GM23338 (cell line): Measurements from ENCODE around the gene RNF214. TPM values are rescaled to one million over a fixed set of nuclear protein-coding genes. Genes with fewer than 3 reads are reported as not detected.

Experiments
- ATAC-seq: fragments of 200-7000 bp; cut with Tn5 transposase; 3 replicates; pipeline ENCODE4 v1.9.1; 2020
- DNase-seq: peaks from one replicate; pipeline ENCODE4 v3.0.0-alpha.2; 2015; ENCODE audit warnings: low spot score
- H2AFZ ChIP-seq: fragments of 200-600 bp; sonication (generic); 2 replicates; pipeline ENCODE4 v1.8.0; 2016; ENCODE audit warnings: antibody characterized with exemption, mild to moderate bottlenecking, moderate library complexity
- H3F3A ChIP-seq: fragments of 200-600 bp; sonication (generic); replicated peaks from 2 replicates; pipeline ENCODE4 v1.8.0; 2017; ENCODE audit warnings: antibody characterized with exemption, mixed run types, low read depth
- H3K27ac ChIP-seq: fragments of 200-600 bp; sonication (generic); 2 replicates; pipeline ENCODE4 v1.6.1; 2016; ENCODE audit warnings: low read depth
- H3K27me3 ChIP-seq: fragments of 200-600 bp; sonication (generic); 2 replicates; pipeline ENCODE4 v1.8.0; 2016; ENCODE audit warnings: mild to moderate bottlenecking, mixed run types, moderate library complexity; ENCODE audit not compliant: insufficient read depth
- H3K36me3 ChIP-seq: fragments of 200-600 bp; sonication (generic); 2 replicates; pipeline ENCODE4 v1.8.0; 2016; ENCODE audit warnings: mild to moderate bottlenecking; ENCODE audit not compliant: insufficient read depth
- H3K4me1 ChIP-seq: fragments of 200-600 bp; sonication (generic); 2 replicates; pipeline ENCODE4 v1.8.0; 2016; ENCODE audit warnings: mild to moderate bottlenecking, moderate library complexity; ENCODE audit not compliant: insufficient read depth
- H3K4me2 ChIP-seq: fragments of 200-600 bp; sonication (generic); 2 replicates; pipeline ENCODE4 v1.7.1; 2017; ENCODE audit warnings: mixed run types
- H3K4me3 ChIP-seq: fragments of 200-600 bp; sonication (generic); 2 replicates; pipeline ENCODE4 v1.6.1; 2016; ENCODE audit warnings: mixed run types
- H3K79me2 ChIP-seq: fragments of 200-600 bp; sonication (generic); replicated peaks from 2 replicates; pipeline ENCODE4 v1.8.0; 2017; ENCODE audit warnings: mild to moderate bottlenecking; ENCODE audit not compliant: insufficient read depth
- H3K9me2 ChIP-seq: fragments of 200-600 bp; sonication (generic); 2 replicates; pipeline ENCODE4 v1.8.0; 2017; ENCODE audit not compliant: insufficient read depth
- H4K20me1 ChIP-seq: fragments of 200-600 bp; sonication (generic); replicated peaks from 2 replicates; pipeline ENCODE4 v1.8.0; 2017; ENCODE audit warnings: mild to moderate bottlenecking; ENCODE audit not compliant: insufficient read depth
- H3K27ac Mint-ChIP-seq: 2 replicates; pipeline ENCODE4 v1.8.0; 2020; ENCODE audit warnings: inconsistent platforms, mild to moderate bottlenecking, moderate library complexity, mixed read lengths
- H3K27me3 Mint-ChIP-seq: 3 replicates; pipeline ENCODE4 v1.8.0; 2022; ENCODE audit warnings: low read depth, mild to moderate bottlenecking, moderate library complexity, mixed read lengths, inconsistent platforms; ENCODE audit not compliant: insufficient read depth, poor library complexity
- H3K36me3 Mint-ChIP-seq: 3 replicates; pipeline ENCODE4 v1.8.0; 2021; ENCODE audit warnings: low read depth, mild to moderate bottlenecking, inconsistent platforms, moderate library complexity, mixed read lengths
- H3K4me1 Mint-ChIP-seq: 3 replicates; pipeline ENCODE4 v1.8.0; 2020; ENCODE audit warnings: mild to moderate bottlenecking, inconsistent platforms, mixed read lengths
- H3K4me3 Mint-ChIP-seq: 3 replicates; pipeline ENCODE4 v1.8.0; 2021; ENCODE audit warnings: moderate library complexity, mild to moderate bottlenecking, inconsistent platforms, mixed read lengths
- H3K9me3 Mint-ChIP-seq: 3 replicates; pipeline ENCODE4 v1.8.0; 2020; ENCODE audit warnings: moderate library complexity, mild to moderate bottlenecking, inconsistent platforms, mixed read lengths
- CREB1 ChIP-seq: fragments of 250-450 bp; sonication (Bioruptor Pico); IDR thresholded peaks from 2 replicates; pipeline ENCODE4 v1.5.0; 2020; ENCODE audit warnings: low read depth, mild to moderate bottlenecking, moderate library complexity
- EZH2 ChIP-seq: fragments of 200-600 bp; sonication (generic); IDR thresholded peaks from one replicate; pipeline ENCODE4 v1.8.0; 2017; ENCODE audit warnings: antibody characterized with exemption, mild to moderate bottlenecking, low read depth; ENCODE audit not compliant: unreplicated experiment
- EZH2phosphoT487 ChIP-seq: fragments of 200-600 bp; sonication (generic); IDR thresholded peaks from one replicate; pipeline ENCODE4 v1.8.1; 2018; ENCODE audit warnings: antibody characterized with exemption; ENCODE audit not compliant: unreplicated experiment
- JUNB ChIP-seq: IDR thresholded peaks from one replicate; pipeline ENCODE4 v1.6.1; 2016; ENCODE audit warnings: antibody characterized with exemption; ENCODE audit not compliant: unreplicated experiment
- NANOG ChIP-seq: IDR thresholded peaks from 2 replicates; pipeline ENCODE4 v1.6.1; 2016; ENCODE audit warnings: antibody characterized with exemption, borderline replicate concordance
- POLR2AphosphoS5 ChIP-seq: IDR thresholded peaks from 2 replicates; pipeline ENCODE4 v1.6.1; 2016; ENCODE audit warnings: antibody characterized with exemption, low read depth
- STAT1 ChIP-seq: IDR thresholded peaks from one replicate; pipeline ENCODE4 v1.6.1; 2016; ENCODE audit warnings: antibody characterized with exemption; ENCODE audit not compliant: unreplicated experiment
- ZNF114 ChIP-seq: fragments of 250-450 bp; sonication (Bioruptor Pico); IDR thresholded peaks from 2 replicates; pipeline ENCODE4 v1.5.0; 2020; ENCODE audit warnings: mild to moderate bottlenecking, moderate library complexity
- ZNF331 ChIP-seq: fragments of 250-450 bp; sonication (Bioruptor Pico); IDR thresholded peaks from 2 replicates; pipeline ENCODE4 v1.5.0; 2020; ENCODE audit warnings: low read depth, mild to moderate bottlenecking, moderate library complexity
- polyA plus RNA-seq: library from polyadenylated mRNA; unstranded; fragments of >200 nt; fragmentation: Nextera tagmentation; extraction: Ambion mirVana; gene quantifications from 2 replicates; pipeline ENCODE4 v1.2.1, GENCODE V29; 2016
- total RNA-seq: library from RNA; depleted of rRNA; stranded (reverse); fragments of >200 nt; shearing (Covaris generic); gene quantifications from 2 replicates; pipeline ENCODE4 v1.2.3, GENCODE V29; 2014
- TF ChIP-seq, protein P1 (sequence below), 2 experiments: fragments of 200-600 bp in 1 of 2; sonication (generic) in 1 of 2; conservative IDR thresholded peaks; 2 replicates each; pipeline versions ENCODE4 v1.5.1 to v1.6.1; 2016 to 2017; ENCODE audit warnings: antibody characterized with exemption in 2 of 2, low read depth in 2 of 2, mild to moderate bottlenecking in 2 of 2, moderate library complexity in 1 of 2
- TF ChIP-seq, protein P2 (sequence below): IDR thresholded peaks from 2 replicates; pipeline ENCODE4 v1.6.1; 2016; ENCODE audit warnings: antibody characterized with exemption
- TF ChIP-seq, protein P3 (sequence below): fragments of 250-450 bp; sonication (Bioruptor Pico); IDR thresholded peaks from 2 replicates; pipeline ENCODE4 v1.5.0; 2020; ENCODE audit warnings: mild to moderate bottlenecking, moderate library complexity
- TF ChIP-seq, protein P4 (sequence below): IDR thresholded peaks from one replicate; pipeline ENCODE4 v1.6.1; 2018; ENCODE audit warnings: antibody characterized with exemption; ENCODE audit not compliant: unreplicated experiment

The RNF214 gene
- total and polyA plus RNA-seq, 2 experiments from 2014 or later, result 19.4 to 28.4 TPM

DNA sequence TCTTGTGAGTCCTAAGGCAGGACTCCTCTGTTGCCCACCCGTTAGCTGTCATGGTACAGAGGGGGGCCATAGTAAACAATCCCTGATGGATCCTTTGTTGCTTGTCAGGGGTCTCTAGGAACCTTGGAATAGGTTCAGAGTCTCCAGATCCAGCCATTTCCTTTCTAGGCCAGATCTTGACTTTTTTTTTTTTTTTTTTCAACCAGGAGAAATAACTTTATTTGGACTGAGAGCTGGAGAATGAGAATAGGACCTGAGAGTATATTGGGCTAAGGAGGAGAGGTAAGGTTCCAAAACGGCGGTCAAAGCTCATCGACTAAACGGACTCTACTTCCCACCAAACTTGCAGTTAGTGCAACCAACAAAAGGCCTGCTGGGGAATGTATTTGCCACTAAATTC, 102.9 kb downstream of the RNF214 start:
- no peak for DNase-seq
- H3K36me3 Mint-ChIP-seq, result peaks cover 8% of the 10 kb centered on the region; the same call in 1 of the 3 replicates
- no peaks in the 10 kb centered on the region for H3K27me3 ChIP-seq

More for the DNA sequence above, 102.9 kb downstream of the RNF214 start:
- H3K36me3 ChIP-seq, result no peaks in the 10 kb centered on the region
- H2AFZ ChIP-seq, result no peak overlapping the region
- Mint-ChIP-seq H3K9me3 (no peaks in the 10 kb centered on the region), H3K4me1 (no peaks in the 10 kb centered on the region), H3K4me3 (no peak overlapping the region), H3K27me3 (no peaks in the 10 kb centered on the region), H3K27ac (no peak overlapping the region)
- H3F3A ChIP-seq, result no peaks in the 10 kb centered on the region
- H3K9me2 ChIP-seq, result no peaks in the 10 kb centered on the region
- no peak for TF ChIP-seq POLR2AphosphoS5
- TF ChIP-seq EZH2, result no peak
- TF ChIP-seq, protein P1, sequence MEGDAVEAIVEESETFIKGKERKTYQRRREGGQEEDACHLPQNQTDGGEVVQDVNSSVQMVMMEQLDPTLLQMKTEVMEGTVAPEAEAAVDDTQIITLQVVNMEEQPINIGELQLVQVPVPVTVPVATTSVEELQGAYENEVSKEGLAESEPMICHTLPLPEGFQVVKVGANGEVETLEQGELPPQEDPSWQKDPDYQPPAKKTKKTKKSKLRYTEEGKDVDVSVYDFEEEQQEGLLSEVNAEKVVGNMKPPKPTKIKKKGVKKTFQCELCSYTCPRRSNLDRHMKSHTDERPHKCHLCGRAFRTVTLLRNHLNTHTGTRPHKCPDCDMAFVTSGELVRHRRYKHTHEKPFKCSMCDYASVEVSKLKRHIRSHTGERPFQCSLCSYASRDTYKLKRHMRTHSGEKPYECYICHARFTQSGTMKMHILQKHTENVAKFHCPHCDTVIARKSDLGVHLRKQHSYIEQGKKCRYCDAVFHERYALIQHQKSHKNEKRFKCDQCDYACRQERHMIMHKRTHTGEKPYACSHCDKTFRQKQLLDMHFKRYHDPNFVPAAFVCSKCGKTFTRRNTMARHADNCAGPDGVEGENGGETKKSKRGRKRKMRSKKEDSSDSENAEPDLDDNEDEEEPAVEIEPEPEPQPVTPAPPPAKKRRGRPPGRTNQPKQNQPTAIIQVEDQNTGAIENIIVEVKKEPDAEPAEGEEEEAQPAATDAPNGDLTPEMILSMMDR (conservative IDR thresholded peaks at IDR 0.05; ENCODE audit: low read depth in 2 of 2), result no peak
- no peak for TF ChIP-seq STAT1
- TF ChIP-seq EZH2phosphoT487, result no peak
- no peak for TF ChIP-seq CREB1 (CRISPR knock-in tag)
- TF ChIP-seq, protein P2, sequence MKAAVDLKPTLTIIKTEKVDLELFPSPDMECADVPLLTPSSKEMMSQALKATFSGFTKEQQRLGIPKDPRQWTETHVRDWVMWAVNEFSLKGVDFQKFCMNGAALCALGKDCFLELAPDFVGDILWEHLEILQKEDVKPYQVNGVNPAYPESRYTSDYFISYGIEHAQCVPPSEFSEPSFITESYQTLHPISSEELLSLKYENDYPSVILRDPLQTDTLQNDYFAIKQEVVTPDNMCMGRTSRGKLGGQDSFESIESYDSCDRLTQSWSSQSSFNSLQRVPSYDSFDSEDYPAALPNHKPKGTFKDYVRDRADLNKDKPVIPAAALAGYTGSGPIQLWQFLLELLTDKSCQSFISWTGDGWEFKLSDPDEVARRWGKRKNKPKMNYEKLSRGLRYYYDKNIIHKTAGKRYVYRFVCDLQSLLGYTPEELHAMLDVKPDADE, result no peak
- TF ChIP-seq, protein P3, sequence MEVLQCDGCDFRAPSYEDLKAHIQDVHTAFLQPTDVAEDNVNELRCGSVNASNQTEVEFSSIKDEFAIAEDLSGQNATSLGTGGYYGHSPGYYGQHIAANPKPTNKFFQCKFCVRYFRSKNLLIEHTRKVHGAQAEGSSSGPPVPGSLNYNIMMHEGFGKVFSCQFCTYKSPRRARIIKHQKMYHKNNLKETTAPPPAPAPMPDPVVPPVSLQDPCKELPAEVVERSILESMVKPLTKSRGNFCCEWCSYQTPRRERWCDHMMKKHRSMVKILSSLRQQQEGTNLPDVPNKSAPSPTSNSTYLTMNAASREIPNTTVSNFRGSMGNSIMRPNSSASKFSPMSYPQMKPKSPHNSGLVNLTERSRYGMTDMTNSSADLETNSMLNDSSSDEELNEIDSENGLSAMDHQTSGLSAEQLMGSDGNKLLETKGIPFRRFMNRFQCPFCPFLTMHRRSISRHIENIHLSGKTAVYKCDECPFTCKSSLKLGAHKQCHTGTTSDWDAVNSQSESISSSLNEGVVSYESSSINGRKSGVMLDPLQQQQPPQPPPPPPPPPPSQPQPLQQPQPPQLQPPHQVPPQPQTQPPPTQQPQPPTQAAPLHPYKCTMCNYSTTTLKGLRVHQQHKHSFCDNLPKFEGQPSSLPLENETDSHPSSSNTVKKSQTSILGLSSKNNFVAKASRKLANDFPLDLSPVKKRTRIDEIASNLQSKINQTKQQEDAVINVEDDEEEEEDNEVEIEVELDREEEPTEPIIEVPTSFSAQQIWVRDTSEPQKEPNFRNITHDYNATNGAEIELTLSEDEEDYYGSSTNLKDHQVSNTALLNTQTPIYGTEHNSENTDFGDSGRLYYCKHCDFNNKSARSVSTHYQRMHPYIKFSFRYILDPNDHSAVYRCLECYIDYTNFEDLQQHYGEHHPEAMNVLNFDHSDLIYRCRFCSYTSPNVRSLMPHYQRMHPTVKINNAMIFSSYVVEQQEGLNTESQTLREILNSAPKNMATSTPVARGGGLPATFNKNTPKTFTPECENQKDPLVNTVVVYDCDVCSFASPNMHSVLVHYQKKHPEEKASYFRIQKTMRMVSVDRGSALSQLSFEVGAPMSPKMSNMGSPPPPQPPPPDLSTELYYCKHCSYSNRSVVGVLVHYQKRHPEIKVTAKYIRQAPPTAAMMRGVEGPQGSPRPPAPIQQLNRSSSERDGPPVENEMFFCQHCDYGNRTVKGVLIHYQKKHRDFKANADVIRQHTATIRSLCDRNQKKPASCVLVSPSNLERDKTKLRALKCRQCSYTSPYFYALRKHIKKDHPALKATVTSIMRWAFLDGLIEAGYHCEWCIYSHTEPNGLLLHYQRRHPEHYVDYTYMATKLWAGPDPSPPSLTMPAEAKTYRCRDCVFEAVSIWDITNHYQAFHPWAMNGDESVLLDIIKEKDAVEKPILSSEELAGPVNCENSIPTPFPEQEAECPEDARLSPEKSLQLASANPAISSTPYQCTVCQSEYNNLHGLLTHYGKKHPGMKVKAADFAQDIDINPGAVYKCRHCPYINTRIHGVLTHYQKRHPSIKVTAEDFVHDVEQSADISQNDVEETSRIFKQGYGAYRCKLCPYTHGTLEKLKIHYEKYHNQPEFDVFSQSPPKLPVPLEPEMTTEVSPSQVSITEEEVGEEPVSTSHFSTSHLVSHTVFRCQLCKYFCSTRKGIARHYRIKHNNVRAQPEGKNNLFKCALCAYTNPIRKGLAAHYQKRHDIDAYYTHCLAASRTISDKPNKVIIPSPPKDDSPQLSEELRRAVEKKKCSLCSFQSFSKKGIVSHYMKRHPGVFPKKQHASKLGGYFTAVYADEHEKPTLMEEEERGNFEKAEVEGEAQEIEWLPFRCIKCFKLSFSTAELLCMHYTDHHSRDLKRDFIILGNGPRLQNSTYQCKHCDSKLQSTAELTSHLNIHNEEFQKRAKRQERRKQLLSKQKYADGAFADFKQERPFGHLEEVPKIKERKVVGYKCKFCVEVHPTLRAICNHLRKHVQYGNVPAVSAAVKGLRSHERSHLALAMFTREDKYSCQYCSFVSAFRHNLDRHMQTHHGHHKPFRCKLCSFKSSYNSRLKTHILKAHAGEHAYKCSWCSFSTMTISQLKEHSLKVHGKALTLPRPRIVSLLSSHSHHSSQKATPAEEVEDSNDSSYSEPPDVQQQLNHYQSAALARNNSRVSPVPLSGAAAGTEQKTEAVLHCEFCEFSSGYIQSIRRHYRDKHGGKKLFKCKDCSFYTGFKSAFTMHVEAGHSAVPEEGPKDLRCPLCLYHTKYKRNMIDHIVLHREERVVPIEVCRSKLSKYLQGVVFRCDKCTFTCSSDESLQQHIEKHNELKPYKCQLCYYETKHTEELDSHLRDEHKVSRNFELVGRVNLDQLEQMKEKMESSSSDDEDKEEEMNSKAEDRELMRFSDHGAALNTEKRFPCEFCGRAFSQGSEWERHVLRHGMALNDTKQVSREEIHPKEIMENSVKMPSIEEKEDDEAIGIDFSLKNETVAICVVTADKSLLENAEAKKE (CRISPR knock-in tag), result no peak
- TF ChIP-seq ZNF114, result no peak
- no peak for TF ChIP-seq JUNB
- TF ChIP-seq ZNF331 (CRISPR knock-in tag), result no peak
- no peak for TF ChIP-seq NANOG
- TF ChIP-seq, protein P4, sequence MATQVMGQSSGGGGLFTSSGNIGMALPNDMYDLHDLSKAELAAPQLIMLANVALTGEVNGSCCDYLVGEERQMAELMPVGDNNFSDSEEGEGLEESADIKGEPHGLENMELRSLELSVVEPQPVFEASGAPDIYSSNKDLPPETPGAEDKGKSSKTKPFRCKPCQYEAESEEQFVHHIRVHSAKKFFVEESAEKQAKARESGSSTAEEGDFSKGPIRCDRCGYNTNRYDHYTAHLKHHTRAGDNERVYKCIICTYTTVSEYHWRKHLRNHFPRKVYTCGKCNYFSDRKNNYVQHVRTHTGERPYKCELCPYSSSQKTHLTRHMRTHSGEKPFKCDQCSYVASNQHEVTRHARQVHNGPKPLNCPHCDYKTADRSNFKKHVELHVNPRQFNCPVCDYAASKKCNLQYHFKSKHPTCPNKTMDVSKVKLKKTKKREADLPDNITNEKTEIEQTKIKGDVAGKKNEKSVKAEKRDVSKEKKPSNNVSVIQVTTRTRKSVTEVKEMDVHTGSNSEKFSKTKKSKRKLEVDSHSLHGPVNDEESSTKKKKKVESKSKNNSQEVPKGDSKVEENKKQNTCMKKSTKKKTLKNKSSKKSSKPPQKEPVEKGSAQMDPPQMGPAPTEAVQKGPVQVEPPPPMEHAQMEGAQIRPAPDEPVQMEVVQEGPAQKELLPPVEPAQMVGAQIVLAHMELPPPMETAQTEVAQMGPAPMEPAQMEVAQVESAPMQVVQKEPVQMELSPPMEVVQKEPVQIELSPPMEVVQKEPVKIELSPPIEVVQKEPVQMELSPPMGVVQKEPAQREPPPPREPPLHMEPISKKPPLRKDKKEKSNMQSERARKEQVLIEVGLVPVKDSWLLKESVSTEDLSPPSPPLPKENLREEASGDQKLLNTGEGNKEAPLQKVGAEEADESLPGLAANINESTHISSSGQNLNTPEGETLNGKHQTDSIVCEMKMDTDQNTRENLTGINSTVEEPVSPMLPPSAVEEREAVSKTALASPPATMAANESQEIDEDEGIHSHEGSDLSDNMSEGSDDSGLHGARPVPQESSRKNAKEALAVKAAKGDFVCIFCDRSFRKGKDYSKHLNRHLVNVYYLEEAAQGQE, result no peak
- H3K79me2 ChIP-seq, result no peaks in the 10 kb centered on the region
- no peaks in the 10 kb centered on the region for H4K20me1 ChIP-seq
- H3K4me1 ChIP-seq, result no peaks in the 10 kb centered on the region
- no peak for ATAC-seq
- H3K4me3 ChIP-seq, result no peak overlapping the region
- no peak overlapping the region for H3K4me2 ChIP-seq
- H3K27ac ChIP-seq, result no peak overlapping the region
